Islet precursor cell (in vitro differentiated cells): ENCODE data around the gene ARL16.

Source experiments
- DNase-seq: peaks from one replicate; pipeline ENCODE4 v3.0.0-alpha.2; 2018

Gene ARL16

DNA sequence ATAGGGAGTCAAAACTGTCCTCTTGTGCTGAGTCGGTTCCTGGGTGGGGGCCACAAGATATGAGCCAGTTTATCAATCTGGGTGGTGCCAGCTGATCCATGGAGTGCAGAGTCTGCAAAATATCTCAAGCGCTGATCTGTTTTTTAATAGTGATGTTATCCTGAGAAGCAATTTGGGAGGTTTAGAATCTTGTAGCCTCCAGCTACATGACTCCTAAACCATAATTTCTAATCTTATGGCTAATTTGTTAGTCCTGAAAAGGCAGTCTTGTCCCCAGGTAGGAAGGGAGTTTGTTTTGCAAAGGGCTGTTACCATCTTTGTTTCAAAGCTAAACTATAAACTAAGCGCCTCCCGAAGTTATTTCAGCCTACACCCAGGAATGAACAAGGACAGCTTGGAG lies 44.9 kb downstream of the ARL16 start:
- DNase-seq = no peak

DNA sequence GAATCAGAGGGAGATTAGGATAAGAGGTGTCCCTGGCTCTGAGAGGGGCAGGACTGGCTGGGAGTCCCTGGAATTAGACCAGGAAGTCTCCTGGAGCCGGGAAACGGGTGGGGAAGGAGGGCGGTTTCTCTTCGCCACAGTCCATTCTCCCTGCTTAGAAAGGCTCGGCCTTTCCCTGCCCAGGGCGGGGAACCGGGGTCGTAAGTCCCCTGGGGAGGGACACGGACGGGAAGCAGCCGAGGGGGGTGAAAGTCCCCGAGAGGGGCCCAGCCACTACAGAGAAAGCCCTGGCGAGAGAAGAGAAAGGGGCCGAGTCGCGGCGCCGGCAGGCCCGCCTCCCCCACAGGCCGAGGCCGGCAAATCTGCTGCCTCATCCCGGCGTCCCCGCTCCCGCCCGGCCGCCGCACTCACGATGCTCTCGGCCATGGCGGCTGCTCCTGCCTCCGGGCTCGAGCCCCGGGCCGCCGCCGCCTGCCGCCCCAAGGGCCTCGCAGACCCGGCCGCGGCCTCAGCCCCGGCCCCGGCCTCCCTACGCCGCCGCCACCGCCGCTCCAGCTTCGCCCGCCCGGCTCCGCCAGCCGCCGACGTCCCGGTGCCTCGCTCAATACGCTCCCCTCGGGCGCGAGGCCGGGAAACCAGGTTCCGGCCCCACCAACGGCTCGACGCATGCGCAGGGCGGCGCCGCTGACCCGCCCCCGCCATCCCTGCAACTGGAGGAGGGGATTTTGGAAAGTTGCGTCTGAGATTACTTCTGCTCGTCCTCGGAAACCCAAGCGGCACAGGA lies 46.9 kb downstream of the ARL16 start, which contains the start of the genes NPLOC4 and TSPAN10:
TSS of gene NPLOC4 (minus strand) at position 608 of the 784 bp plus-strand sequence. CDS start at position 426, 182 bp downstream.
TSS of gene TSPAN10 (plus strand) at position 692 of the 784 bp plus-strand sequence. CDS start 5,217 bp downstream, outside the sequence.
- peak; percentile 96 for DNase-seq

DNA sequence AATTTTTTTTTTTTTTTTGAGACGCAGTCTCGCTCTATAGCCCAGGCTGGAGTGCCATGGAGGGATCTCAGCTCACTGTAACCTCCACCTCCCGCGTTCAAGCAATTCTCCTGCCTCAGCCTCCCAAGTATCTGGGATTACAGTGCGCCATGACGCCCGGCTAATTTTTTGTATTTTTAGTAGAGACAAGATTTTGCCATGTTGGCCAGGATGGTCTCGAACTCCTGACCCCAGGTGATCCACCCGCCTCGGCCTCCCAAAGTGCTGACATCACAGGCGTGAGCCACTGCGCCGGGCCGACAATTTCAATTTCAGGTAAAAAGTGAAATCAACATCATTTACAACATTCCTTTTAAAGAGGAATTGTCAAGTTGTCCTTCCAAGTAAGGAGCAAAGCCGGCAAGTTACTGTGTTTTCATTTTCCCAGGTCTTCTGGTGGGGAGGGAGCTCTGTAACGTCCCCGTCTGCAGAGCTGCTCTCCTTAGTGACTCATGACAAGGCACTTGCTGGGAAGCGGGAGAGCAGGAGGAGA lies 47.6 kb downstream of the ARL16 start:
- DNase-seq = no peak

DNA sequence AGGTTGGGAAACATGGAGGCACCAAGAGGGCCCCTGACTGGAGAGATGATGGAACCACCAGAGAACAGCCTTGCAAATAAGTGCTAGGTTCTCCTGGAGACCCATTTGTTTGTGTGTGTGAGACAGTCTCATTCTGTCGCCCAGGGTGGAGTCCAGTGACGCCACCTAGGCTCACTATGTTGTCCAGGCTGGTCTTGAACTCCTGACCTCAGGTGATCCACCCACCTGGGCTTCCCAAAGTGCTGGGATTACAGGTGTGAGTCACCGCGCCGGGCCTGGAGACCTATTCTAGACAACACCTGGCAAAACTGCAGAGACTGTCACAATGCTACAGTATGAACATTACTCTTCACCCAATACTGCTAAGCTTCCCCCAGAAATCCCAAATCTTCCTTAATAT lies 48.2 kb downstream of the ARL16 start:
- DNase-seq = no peak

DNA sequence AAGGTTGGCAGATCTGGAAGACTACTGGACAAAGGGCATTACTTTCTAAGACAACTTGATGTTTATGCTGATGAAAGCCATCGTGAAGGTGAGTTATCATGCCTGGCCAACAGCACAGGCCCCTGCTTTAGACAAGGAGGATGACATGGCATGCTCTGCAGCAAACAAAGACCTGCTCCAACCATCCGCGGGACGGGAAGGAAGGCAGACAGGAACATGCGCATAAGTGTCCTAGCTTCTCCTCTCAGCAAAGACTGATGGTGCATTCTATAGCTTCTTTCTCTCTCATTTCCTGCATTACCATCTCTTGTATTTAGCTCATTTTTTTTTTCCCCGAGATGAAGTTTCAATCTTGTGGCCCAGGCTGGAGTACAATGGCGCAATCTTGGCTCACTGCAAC lies 52.1 kb downstream of the ARL16 start:
- DNase-seq = no peak
